ENCODE data around the gene SEC61A2. TPM values are rescaled to one million over a fixed set of nuclear protein-coding genes. Genes with fewer than 3 reads are reported as not detected.
A peak's percentile ranks its signal among the peaks of the same experiment; 100 is the strongest.

Gene SEC61A2
- total RNA-seq, 6 experiments from 2014 or later = 3.6 to 7.5 (median 6.5) TPM

- Histone ChIP-seq H3K36me3 (peaks cover 0 to 10% (median 0%) of the 10 kb centered on the region in 4 donors), H3K27ac (no peak overlapping the region), H3K4me3 (no peak overlapping the region), H3K27me3 (no peaks in the 10 kb centered on the region), H3K9me3 (no peaks in the 10 kb centered on the region), H3K4me1 (peaks cover 0 to 13% (median 5%) of the 10 kb centered on the region in 4 donors)
- DNase-seq = peak in 1 of 3 donors; percentile 48
- WGBS (ENCODE audit: insufficient coverage, low coverage, low lambda C conversion rate, missing lambda C conversion rate) = 29% methylated on average over 4 of the region's 4 CpGs
- intact Hi-C loops (cut with DNase I) = no loop called here
- no peak for TF ChIP-seq POLR2A (IDR thresholded peaks at IDR 0.05)
- peak in 2 of 4 donors; percentile 93 to 97 for ATAC-seq
These were observed 20.7 kb downstream of the SEC61A2 start for GRCh38 chr10:12150163-12150562.

DNA sequence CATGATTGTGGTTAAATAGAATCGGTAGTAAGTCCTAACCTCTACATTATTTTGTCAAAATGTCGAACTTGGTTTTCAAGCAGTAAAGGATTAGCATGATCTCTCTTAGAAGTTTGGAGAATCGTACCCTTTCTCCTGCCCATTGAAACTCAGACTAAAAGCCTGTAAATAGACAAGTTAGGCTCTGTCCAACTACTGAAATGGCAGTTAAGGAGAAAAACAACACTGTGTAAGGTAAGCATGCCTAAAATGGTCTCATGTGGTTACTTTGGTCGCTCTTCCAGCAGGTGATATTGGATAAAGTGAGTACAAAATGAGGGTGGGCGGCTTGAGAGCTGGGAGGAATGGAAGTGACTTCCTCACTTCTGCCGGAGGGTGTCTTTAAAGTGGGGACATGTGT, 25.0 kb downstream of the SEC61A2 start:
- ATAC-seq (no peak), DNase-seq (no peak)
- Histone ChIP-seq H3K4me1 (peaks cover 0 to 30% (median 9%) of the 10 kb centered on the region in 4 donors), H3K27ac (no peak overlapping the region), H3K27me3 (no peaks in the 10 kb centered on the region), H3K36me3 (peaks cover 0 to 4% (median 1%) of the 10 kb centered on the region in 4 donors), H3K4me3 (no peak overlapping the region), H3K9me3 (no peaks in the 10 kb centered on the region)
- 91% methylated on average over 6 of the region's 6 CpGs for WGBS (ENCODE audit: insufficient coverage, low coverage, low lambda C conversion rate, missing lambda C conversion rate)
- intact Hi-C loops (cut with DNase I) = no loop called here
- TF ChIP-seq CTCF (IDR thresholded peaks at IDR 0.05) = no peak
- TF ChIP-seq POLR2A (IDR thresholded peaks at IDR 0.05) = no peak

DNA sequence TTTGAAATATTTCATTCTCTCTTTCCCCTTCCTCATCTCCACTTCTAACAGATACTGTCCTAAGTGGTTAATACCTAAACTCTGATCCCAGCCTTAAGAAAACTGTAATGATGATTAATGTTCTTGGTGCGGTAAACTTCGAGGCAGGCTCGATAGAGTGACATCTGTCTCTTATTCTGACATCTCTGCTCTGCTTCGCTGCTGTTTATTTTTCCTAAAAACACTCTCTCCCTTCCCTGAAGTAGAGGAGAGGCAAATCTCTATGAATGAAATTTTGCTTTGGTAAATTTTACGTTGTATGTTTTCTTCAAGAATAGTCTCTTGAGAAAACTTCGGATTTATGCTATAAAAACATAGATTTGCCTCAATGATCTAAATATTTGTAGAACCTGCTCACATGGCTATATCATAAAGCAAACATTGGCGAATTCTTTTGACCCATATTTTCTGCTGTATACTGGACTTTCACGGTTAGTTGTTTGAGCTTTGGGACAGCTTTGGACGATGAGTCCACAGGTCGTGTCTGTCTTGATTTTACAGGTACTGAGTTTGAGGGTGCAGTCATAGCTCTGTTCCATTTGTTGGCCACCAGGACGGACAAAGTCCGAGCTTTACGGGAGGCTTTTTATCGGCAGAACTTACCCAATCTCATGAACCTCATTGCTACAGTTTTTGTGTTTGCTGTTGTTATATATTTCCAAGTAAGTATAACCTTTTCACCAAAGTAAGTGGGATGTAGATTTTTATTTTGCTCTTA, 27.1 kb downstream of the SEC61A2 start:
- ATAC-seq = peak; percentile 92 to 97 (median 94)
- H3K4me3 ChIP-seq = no peak overlapping the region
- H3K27ac ChIP-seq = peak overlapping the region; percentile 70 to 82 (median 75)
- WGBS (ENCODE audit: insufficient coverage, low coverage, low lambda C conversion rate, missing lambda C conversion rate) = 24% methylated on average over 14 of the region's 14 CpGs
- no peaks in the 10 kb centered on the region for H3K27me3 ChIP-seq
- peak in 1 of 4 donors; percentile 29 for TF ChIP-seq CTCF (IDR thresholded peaks at IDR 0.05)
- TF ChIP-seq POLR2A (IDR thresholded peaks at IDR 0.05) = peak; percentile 37
- H3K36me3 ChIP-seq = peaks cover 0 to 14% (median 4%) of the 10 kb centered on the region in 4 donors
- DNase-seq = peak; percentile 35 to 84 (median 67)
- no peaks in the 10 kb centered on the region for H3K9me3 ChIP-seq
- intact Hi-C loops (cut with DNase I) = no loop called here
- peaks cover 0 to 26% (median 11%) of the 10 kb centered on the region in 4 donors for H3K4me1 ChIP-seq

GRCh38 chr10:12158111-12158510, 28.6 kb downstream of the SEC61A2 start:
- Histone ChIP-seq H3K4me3 (no peak overlapping the region), H3K4me1 (peaks cover 0 to 26% (median 11%) of the 10 kb centered on the region in 4 donors), H3K9me3 (no peaks in the 10 kb centered on the region), H3K36me3 (peaks cover 3 to 14% (median 6%) of the 10 kb centered on the region in 4 donors), H3K27me3 (no peaks in the 10 kb centered on the region), H3K27ac (peak overlapping the region in 1 of 3 donors; percentile 4)
- no peak for ATAC-seq
- DNase-seq = no peak
- intact Hi-C loops (cut with DNase I) = no loop called here
- 73% methylated on average over 3 of the region's 3 CpGs for WGBS (ENCODE audit: insufficient coverage, low coverage, low lambda C conversion rate, missing lambda C conversion rate)
- no peak for TF ChIP-seq POLR2A (IDR thresholded peaks at IDR 0.05)
- TF ChIP-seq CTCF (IDR thresholded peaks at IDR 0.05) = no peak

- ATAC-seq = no peak
- 77% methylated on average over 5 of the region's 5 CpGs for WGBS (ENCODE audit: insufficient coverage, low coverage, low lambda C conversion rate, missing lambda C conversion rate)
- Histone ChIP-seq H3K9me3 (no peaks in the 10 kb centered on the region), H3K4me1 (peaks cover 0 to 30% (median 7%) of the 10 kb centered on the region in 4 donors), H3K4me3 (no peak overlapping the region), H3K36me3 (peaks cover 3 to 14% (median 6%) of the 10 kb centered on the region in 4 donors), H3K27ac (no peak overlapping the region), H3K27me3 (no peaks in the 10 kb centered on the region)
- intact Hi-C loops (cut with DNase I) = no loop called here
- TF ChIP-seq CTCF (IDR thresholded peaks at IDR 0.05) (no peak), POLR2A (IDR thresholded peaks at IDR 0.05) (no peak)
- no peak for DNase-seq
These were observed 31.2 kb downstream of the SEC61A2 start for GRCh38 chr10:12160664-12161063.

All from right lobe of liver (tissue), 6 donors.